ENCODE measurements around the gene DCAF8.

The DCAF8 gene

GRCh38 chr1:160261556-160261892 lies 825 bp downstream of the DCAF8 start:
- no peak for DNase-seq (ENCODE audit: low read depth, low spot score)
- Histone ChIP-seq H3K27me3 (ENCODE audit: control insufficient read depth, insufficient read depth, low read length) (no peaks in the 10 kb centered on the region), H3K9me3 (ENCODE audit: control insufficient read depth, insufficient read depth, low read length) (no peaks in the 10 kb centered on the region), H3K4me3 (ENCODE audit: low read length) (peak overlapping the region; percentile 85; the same call in 1 of the 2 replicates), H3K4me1 (ENCODE audit: control insufficient read depth, insufficient read depth, low read length) (no peaks in the 10 kb centered on the region), H3K27ac (ENCODE audit: low read length) (no peak overlapping the region), H3K36me3 (ENCODE audit: control insufficient read depth, insufficient read depth, low read length) (no peaks in the 10 kb centered on the region)
- WGBS (ENCODE audit: insufficient coverage, insufficient read length): no CpG with 5 or more reads among the region's 8 CpGs

- H3K27me3 ChIP-seq (ENCODE audit: control insufficient read depth, insufficient read depth, low read length): no peaks in the 10 kb centered on the region
- DNase-seq (ENCODE audit: low read depth, low spot score): no peak
- H3K4me1 ChIP-seq (ENCODE audit: control insufficient read depth, insufficient read depth, low read length): no peaks in the 10 kb centered on the region
- H3K27ac ChIP-seq (ENCODE audit: low read length): no peak overlapping the region
- no CpG with 5 or more reads among the region's 6 CpGs for WGBS (ENCODE audit: insufficient coverage, insufficient read length)
- H3K4me3 ChIP-seq (ENCODE audit: low read length): no peak overlapping the region; the same call in 1 of the 2 replicates
- no peaks in the 10 kb centered on the region for H3K36me3 ChIP-seq (ENCODE audit: control insufficient read depth, insufficient read depth, low read length)
- no peaks in the 10 kb centered on the region for H3K9me3 ChIP-seq (ENCODE audit: control insufficient read depth, insufficient read depth, low read length)
These were observed 1.7 kb downstream of the DCAF8 start for GRCh38 chr1:160260406-160261382.

- Histone ChIP-seq H3K27me3 (ENCODE audit: control insufficient read depth, insufficient read depth, low read length) (no peaks in the 10 kb centered on the region), H3K4me1 (ENCODE audit: control insufficient read depth, insufficient read depth, low read length) (no peaks in the 10 kb centered on the region), H3K36me3 (ENCODE audit: control insufficient read depth, insufficient read depth, low read length) (no peaks in the 10 kb centered on the region), H3K9me3 (ENCODE audit: control insufficient read depth, insufficient read depth, low read length) (no peaks in the 10 kb centered on the region), H3K27ac (ENCODE audit: low read length) (no peak overlapping the region), H3K4me3 (ENCODE audit: low read length) (no peak overlapping the region)
- WGBS (ENCODE audit: insufficient coverage, insufficient read length): no CpG with 5 or more reads among the region's 7 CpGs
- DNase-seq (ENCODE audit: low read depth, low spot score): no peak
These were observed 4.1 kb downstream of the DCAF8 start for GRCh38 chr1:160258177-160258798.

GRCh38 chr1:160257411-160258015 lies 4.8 kb downstream of the DCAF8 start:
- no peaks in the 10 kb centered on the region for H3K9me3 ChIP-seq (ENCODE audit: control insufficient read depth, insufficient read depth, low read length)
- no peak overlapping the region for H3K27ac ChIP-seq (ENCODE audit: low read length)
- H3K27me3 ChIP-seq (ENCODE audit: control insufficient read depth, insufficient read depth, low read length): no peaks in the 10 kb centered on the region
- DNase-seq (ENCODE audit: low read depth, low spot score): no peak
- no peaks in the 10 kb centered on the region for H3K4me1 ChIP-seq (ENCODE audit: control insufficient read depth, insufficient read depth, low read length)
- H3K36me3 ChIP-seq (ENCODE audit: control insufficient read depth, insufficient read depth, low read length): no peaks in the 10 kb centered on the region
- no peak overlapping the region for H3K4me3 ChIP-seq (ENCODE audit: low read length)
- no CpG with 5 or more reads among the region's 6 CpGs for WGBS (ENCODE audit: insufficient coverage, insufficient read length)

DNA sequence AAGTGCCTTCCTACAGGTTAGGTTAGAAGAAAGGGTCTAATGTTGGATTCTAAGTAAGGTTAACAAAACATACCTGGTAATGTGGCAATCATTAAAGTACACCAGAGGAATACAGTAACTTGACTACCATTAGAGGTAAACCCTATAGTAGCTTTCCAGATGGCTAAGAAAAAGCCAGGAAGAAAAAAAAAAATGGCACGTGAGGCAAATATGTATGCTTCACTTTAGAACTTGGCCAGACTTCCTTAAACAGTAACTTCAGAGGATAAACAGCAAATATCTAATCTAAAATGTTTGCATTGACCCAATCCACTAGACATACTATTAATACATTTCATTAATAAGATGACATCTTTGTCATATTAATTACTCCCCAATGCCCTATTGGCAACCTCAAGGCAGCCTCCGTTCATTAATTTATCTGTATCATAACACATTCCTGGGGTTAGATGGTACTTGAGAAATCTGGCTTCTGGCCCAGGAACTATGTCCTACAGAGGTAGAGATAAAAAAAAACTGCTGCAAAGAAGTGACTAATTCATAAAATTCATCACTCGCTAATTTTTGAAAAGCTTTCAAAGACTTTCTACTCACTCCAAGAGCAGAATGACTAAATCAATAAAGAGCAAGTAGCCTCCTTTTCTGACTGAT lies 5.8 kb downstream of the DCAF8 start:
- Histone ChIP-seq H3K4me1 (ENCODE audit: control insufficient read depth, insufficient read depth, low read length) (no peaks in the 10 kb centered on the region), H3K4me3 (ENCODE audit: low read length) (no peak overlapping the region)
- no CpG with 5 or more reads among the region's 3 CpGs for whole genome bisulfite sequencing (ENCODE audit: insufficient coverage, insufficient read length)

DNA sequence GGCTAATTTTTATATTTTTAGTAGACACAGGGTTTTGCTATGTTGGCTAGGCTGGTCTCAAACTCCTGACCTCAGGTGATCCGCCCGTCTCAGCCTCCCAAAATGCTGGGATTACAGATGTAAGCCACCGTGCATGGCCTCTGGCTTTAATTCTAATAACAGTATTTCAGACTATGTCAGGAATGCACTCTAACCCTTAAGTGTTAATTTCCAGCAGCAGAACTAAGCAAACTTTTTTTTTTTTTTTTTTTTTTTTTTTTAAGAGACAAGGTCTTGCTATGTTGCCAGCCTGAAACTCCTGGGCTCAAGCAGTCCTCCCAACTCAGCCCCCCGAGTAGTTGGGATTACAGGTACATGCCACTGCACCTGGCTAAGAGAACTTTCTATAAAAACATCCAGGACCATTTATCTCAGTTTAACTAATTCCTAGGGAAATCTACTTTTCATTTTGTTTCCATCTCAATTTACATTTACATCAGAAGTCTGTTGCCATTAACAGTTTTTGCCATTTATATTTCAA lies 6.5 kb downstream of the DCAF8 start:
- Histone ChIP-seq H3K27me3 (ENCODE audit: control insufficient read depth, insufficient read depth, low read length) (no peaks in the 10 kb centered on the region), H3K36me3 (ENCODE audit: control insufficient read depth, insufficient read depth, low read length) (no peaks in the 10 kb centered on the region; the same call in 1 of the 2 replicates), H3K9me3 (ENCODE audit: control insufficient read depth, insufficient read depth, low read length) (no peaks in the 10 kb centered on the region), H3K4me3 (ENCODE audit: low read length) (no peak overlapping the region), H3K4me1 (ENCODE audit: control insufficient read depth, insufficient read depth, low read length) (no peaks in the 10 kb centered on the region; the same call in 1 of the 2 replicates), H3K27ac (ENCODE audit: low read length) (no peak overlapping the region)
- WGBS (ENCODE audit: insufficient coverage, insufficient read length): no CpG with 5 or more reads among the region's 4 CpGs
- DNase-seq (ENCODE audit: low read depth, low spot score): no peak

More for the DNA sequence above, 5.8 kb downstream of the DCAF8 start:
- no peak for DNase-seq (ENCODE audit: low read depth, low spot score)
- Histone ChIP-seq H3K9me3 (ENCODE audit: control insufficient read depth, insufficient read depth, low read length) (no peaks in the 10 kb centered on the region), H3K36me3 (ENCODE audit: control insufficient read depth, insufficient read depth, low read length) (no peaks in the 10 kb centered on the region; the same call in 1 of the 2 replicates), H3K27ac (ENCODE audit: low read length) (no peak overlapping the region), H3K27me3 (ENCODE audit: control insufficient read depth, insufficient read depth, low read length) (no peaks in the 10 kb centered on the region)

DNA sequence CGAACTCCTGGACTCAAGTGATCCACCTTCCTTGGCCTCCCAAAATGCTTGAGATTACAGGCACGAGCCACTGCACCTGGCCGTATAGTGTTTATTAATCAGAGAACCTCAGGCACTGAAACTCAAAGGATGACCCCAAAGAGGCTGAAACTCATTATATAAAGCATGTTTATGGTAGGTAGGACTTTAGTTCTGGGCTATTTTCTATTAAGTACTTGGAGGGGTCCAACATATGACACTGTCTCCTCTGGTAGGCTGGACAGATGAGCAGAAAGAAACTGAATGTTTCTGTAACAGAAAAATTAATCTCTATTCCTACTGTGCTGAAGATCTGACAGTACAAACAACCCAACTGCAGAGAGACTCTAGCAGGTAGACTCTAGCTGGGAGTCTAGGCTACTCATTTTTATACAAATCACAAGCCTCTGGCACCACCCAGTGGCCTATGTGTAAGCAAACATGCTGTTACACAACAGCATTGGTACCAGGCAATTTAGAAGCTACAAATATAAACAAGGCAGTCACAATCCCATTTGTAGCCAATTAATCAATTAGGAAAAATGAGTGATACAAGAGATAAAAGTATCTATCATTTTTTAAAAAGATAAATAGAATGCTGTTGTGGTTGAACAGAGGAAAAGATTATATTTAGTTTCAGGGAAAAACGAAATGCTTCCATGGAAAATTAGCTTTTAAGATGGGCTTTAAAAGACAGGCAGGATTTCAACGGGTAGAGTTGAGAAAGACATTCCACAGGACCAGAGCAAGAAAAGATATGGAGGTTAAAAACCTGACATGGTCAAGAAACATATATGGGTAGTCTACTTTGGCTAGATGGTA lies 10.4 kb downstream of the DCAF8 start:
- H3K27ac ChIP-seq (ENCODE audit: low read length): no peak overlapping the region
- DNase-seq (ENCODE audit: low read depth, low spot score): peak; percentile 13
- H3K9me3 ChIP-seq (ENCODE audit: control insufficient read depth, insufficient read depth, low read length): no peaks in the 10 kb centered on the region
- WGBS (ENCODE audit: insufficient coverage, insufficient read length): no CpG with 5 or more reads among the region's 5 CpGs
- H3K36me3 ChIP-seq (ENCODE audit: control insufficient read depth, insufficient read depth, low read length): no peaks in the 10 kb centered on the region; the same call in 1 of the 2 replicates
- H3K4me1 ChIP-seq (ENCODE audit: control insufficient read depth, insufficient read depth, low read length): no peaks in the 10 kb centered on the region; the same call in 1 of the 2 replicates
- H3K4me3 ChIP-seq (ENCODE audit: low read length): no peak overlapping the region
- no peaks in the 10 kb centered on the region for H3K27me3 ChIP-seq (ENCODE audit: control insufficient read depth, insufficient read depth, low read length)

GRCh38 chr1:160251011-160251410 lies 11.3 kb downstream of the DCAF8 start:
- H3K27ac ChIP-seq (ENCODE audit: low read length): no peak overlapping the region
- no peaks in the 10 kb centered on the region for H3K27me3 ChIP-seq (ENCODE audit: control insufficient read depth, insufficient read depth, low read length)
- DNase-seq (ENCODE audit: low read depth, low spot score): no peak
- H3K4me3 ChIP-seq (ENCODE audit: low read length): no peak overlapping the region
- H3K9me3 ChIP-seq (ENCODE audit: control insufficient read depth, insufficient read depth, low read length): no peaks in the 10 kb centered on the region
- H3K4me1 ChIP-seq (ENCODE audit: control insufficient read depth, insufficient read depth, low read length): no peaks in the 10 kb centered on the region; the same call in 1 of the 2 replicates
- no peaks in the 10 kb centered on the region; the same call in 1 of the 2 replicates for H3K36me3 ChIP-seq (ENCODE audit: control insufficient read depth, insufficient read depth, low read length)

- no peak overlapping the region for H3K27ac ChIP-seq (ENCODE audit: low read length)
- no peak for DNase-seq (ENCODE audit: low read depth, low spot score)
- H3K4me1 ChIP-seq (ENCODE audit: control insufficient read depth, insufficient read depth, low read length): no peaks in the 10 kb centered on the region; the same call in 1 of the 2 replicates
- WGBS (ENCODE audit: insufficient coverage, insufficient read length): no CpG with 5 or more reads among the region's 1 CpG
- H3K36me3 ChIP-seq (ENCODE audit: control insufficient read depth, insufficient read depth, low read length): no peaks in the 10 kb centered on the region; the same call in 1 of the 2 replicates
- no peaks in the 10 kb centered on the region for H3K27me3 ChIP-seq (ENCODE audit: control insufficient read depth, insufficient read depth, low read length)
- no peak overlapping the region for H3K4me3 ChIP-seq (ENCODE audit: low read length)
- H3K9me3 ChIP-seq (ENCODE audit: control insufficient read depth, insufficient read depth, low read length): no peaks in the 10 kb centered on the region
These were observed 15.3 kb downstream of the DCAF8 start for GRCh38 chr1:160247053-160247452.

Measured in iPS DF 6.9 (cell line).